GM18517 (cell line): Measurements from ENCODE around the gene IREB2.

Experiments used
- ATAC-seq: cut with Tn5 transposase; IDR thresholded peaks from one replicate; pipeline ENCODE4 v1.9.1; 2021; ENCODE audit warnings: mild to moderate bottlenecking, moderate library complexity; ENCODE audit not compliant: unreplicated experiment

IREB2 gene

DNA sequence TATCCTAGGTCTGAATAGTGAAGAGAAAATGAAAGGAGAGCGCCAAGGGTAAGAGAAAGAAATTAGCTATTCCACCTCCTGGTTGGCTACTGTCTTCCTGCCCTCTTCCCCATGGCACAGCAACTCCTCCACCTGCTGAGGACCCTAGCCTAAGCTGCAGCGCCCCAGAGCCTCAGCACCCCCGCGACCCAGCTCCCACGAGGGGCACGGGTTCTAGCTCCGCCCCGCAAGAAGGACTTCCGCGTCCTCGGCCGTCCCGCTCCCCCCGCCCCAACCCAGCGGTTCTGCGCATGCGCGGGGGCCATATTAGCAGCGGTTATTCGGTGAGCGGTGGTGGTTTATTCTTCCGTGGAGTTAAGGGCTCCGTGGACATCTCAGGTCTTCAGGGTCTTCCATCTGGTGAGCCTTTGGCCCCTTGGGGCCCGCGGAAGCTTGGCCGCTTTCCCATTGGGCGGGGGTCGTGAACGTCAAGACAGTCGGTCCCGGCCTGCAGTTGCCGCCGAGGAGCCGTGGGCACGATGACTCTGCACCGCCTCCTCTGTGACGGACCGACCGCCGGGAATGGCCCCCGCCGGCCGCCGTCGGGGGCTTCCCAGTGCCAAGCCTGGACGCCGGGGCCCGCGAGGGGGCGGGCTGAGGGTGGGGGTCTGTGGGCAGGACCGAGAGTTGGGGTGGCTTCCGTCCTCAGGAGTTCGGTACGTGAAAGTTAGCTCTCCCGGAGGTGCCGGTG, 102.3 kb downstream of the IREB2 start, which contains the start of gene PSMA4:
PSMA4 (plus strand) TSS at position 304 of the 730 bp plus-strand sequence. CDS start 1,484 bp downstream, outside the sequence.
- peak; percentile 63 for ATAC-seq

DNA sequence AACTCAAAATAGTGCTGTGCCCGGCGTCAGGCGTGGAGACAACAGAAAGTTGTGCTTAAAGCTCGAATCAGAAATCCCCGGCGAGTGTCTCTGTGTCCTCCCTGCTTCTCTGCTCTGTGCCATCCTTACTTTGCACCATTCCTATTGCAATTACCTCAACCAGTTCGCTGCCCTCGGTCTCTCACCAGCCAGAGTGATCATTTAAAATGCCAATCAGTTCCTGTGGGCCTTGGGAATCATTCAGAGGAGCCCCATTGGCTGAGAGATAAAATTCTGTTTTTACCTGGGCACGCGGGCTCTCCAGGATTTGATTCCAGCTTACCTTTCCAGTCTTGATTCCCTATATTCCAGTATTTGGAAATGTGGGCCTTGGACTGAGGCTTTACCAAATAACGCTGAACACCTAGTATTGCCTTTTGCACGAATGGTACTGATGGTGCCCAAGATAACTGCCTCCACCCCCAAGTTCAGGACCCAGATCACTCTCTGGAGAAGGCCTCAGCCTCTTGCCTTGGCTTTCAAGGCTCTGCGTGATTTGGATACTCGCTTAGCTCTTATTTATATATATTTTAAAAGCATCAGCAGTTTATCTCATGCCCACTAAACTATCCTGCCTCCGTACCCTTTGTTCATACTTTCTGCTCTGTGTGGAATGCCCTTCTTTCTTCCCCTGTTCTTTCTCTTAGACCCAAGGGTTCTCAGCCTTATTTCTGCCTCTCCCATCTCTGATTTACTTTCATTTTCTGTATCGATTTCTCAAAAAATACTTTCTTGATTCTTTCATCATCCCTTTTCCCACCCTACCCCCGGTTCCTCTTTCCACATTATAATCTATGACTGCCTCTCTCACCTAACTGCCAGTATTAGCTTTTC, 103.1 kb downstream of the IREB2 start:
- no peak for ATAC-seq

DNA sequence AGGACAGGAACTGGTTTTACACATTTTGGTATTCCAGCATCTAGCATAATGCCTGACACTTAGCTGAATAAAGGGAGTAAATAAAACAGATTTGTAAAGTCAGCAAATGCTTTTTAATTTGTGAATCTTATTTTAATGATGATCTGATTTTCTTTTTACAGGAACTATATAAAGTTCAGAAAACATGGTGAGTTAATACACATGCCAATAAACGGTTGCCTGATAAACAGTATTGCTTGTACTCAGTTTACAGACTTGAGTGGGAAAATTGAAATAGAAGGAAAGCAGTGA, 103.7 kb downstream of the IREB2 start:
- ATAC-seq, result no peak

DNA sequence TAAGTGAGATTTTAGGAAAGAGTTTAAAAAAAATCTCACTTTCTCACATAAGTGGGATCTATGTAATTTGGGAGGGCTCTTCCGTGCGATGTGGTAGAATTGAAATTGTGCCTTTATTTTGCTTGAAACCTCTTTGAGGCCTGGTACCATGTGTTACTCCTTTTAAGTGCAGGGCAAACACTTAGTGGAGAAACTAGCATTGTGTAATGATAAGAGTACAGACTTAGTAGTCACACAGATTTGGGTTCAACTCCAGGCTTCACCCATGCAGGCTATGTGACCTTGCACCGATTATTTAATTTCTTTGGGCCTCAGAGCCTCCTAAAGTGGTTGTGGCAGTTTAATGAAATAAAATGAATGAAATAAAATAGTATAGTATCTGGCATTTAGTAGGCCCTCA, 104.6 kb downstream of the IREB2 start:
- ATAC-seq, result no peak

DNA sequence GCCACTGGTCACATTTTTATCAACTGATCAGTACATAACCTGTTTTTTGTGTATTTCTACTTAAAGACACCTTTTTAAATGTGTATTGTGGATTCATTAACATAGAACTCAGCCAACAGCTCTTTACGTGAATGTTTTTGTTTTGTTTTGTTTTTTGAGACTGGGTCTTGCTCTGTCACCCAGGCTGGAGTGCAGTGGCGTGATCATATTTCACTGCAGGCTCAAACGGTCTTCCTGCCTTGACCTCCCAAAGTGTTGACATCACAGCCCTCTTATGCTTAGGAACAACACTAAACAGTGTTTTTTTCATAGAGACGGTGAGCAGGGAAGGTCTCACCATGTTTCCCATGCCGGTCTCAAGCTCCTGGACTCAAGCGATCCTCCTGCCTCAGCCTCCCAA, 112.2 kb downstream of the IREB2 start:
- no peak for ATAC-seq

DNA sequence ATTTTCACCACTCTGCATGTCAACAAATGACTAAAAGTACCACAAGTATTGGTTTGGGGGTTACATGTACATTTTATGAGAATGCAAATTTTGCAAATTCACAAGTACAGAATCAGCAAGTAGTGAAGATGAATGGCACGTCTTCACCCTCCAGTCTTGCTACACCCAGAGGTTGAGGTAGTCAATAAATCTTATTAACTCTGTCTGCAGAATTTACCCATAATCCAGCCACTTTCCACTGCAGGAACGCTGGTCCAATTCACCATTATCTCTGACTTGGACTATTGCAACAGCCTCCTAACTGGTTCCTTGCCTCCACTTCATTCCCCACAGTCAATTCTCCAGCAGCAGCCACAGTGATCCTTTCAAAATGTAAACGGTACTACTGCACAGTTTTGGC, 112.8 kb downstream of the IREB2 start:
- no peak for ATAC-seq
